Breast epithelium (tissue), 3 donors: ENCODE data around the gene MLH1.
"Not testable (repeated sequence)": the region's sequence is repeated elsewhere in the genome, so short reads cannot be mapped to it uniquely, and the experiment has no call there.

Experiments used
- CTCF ChIP-seq, 3 donors: fragments of 450-650 bp; IDR thresholded peaks; one replicate each; pipeline ENCODE4 v1.5.1; 2016 to 2017; ENCODE audit warnings: antibody characterized with exemption in 3 of 3, mild to moderate bottlenecking in 3 of 3, moderate library complexity in 3 of 3
- POLR2A ChIP-seq: fragments of 450-650 bp; IDR thresholded peaks from one replicate; pipeline ENCODE4 v1.6.1; 2016; ENCODE audit warnings: antibody characterized with exemption, mild to moderate bottlenecking, moderate library complexity
- POLR2AphosphoS5 ChIP-seq, 3 donors: sonication (generic); formaldehyde crosslinking; IDR thresholded peaks; one replicate each; pipeline ENCODE4 v1.6.1; 2017; ENCODE audit warnings: antibody characterized with exemption in 3 of 3

GRCh38 chr3:37042712-37043111 is 49.4 kb downstream of the MLH1 start:
- not testable (repeated sequence) for TF ChIP-seq CTCF (IDR thresholded peaks at IDR 0.05); POLR2A; POLR2AphosphoS5 (IDR thresholded peaks at IDR 0.05)
